Ovary (tissue), 9 donors: ENCODE results near the gene ABCC3. TPM values are rescaled to one million over a fixed set of nuclear protein-coding genes. Genes with fewer than 3 reads are reported as not detected.

ENCODE experiments used
- DNase-seq, 5 donors: peaks; one replicate each; pipeline ENCODE4 v3.0.0-alpha.2; 2019 to 2020
- H3K27ac ChIP-seq, 2 donors: fragments of 200-600 bp; one replicate each; pipeline versions ENCODE4 v1.5.1 to v1.8.0; 2019 to 2022
- H3K27me3 ChIP-seq: fragments of 200-600 bp; one replicate; pipeline ENCODE4 v1.8.0; 2022
- H3K36me3 ChIP-seq: fragments of 200-600 bp; sonication (generic); one replicate; pipeline ENCODE4 v1.5.1; 2019
- H3K4me1 ChIP-seq: one replicate; pipeline ENCODE4 v1.8.1; 2013; ENCODE audit warnings: mild to moderate bottlenecking, moderate library complexity; ENCODE audit not compliant: insufficient read depth
- H3K4me3 ChIP-seq: fragments of 200-600 bp; sonication (generic); one replicate; pipeline ENCODE4 v1.5.1; 2017
- H3K9me3 ChIP-seq, 2 donors: fragments of 200-600 bp in 1 of 2; sonication (generic) in 1 of 2; one replicate each; pipeline versions ENCODE4 v1.5.1 to v1.8.1; 2013 to 2019; ENCODE audit warnings: mild to moderate bottlenecking in 1 of 2, moderate library complexity in 1 of 2
- EP300 ChIP-seq: sonication (generic); formaldehyde crosslinking; IDR thresholded peaks from one replicate; pipeline ENCODE4 v1.6.1; 2017; ENCODE audit warnings: antibody characterized with exemption
- POLR2A ChIP-seq: fragments of 450-650 bp; IDR thresholded peaks from one replicate; pipeline ENCODE4 v1.6.1; 2017; ENCODE audit warnings: antibody characterized with exemption, mild to moderate bottlenecking, moderate library complexity
- WGBS, 3 donors: extraction: QIAGEN DNeasy Blood & Tissue Kit in 1 of 3; methylation state at CpG; one replicate each; pipeline versions ENCODE4 v1.1.5 to v1.1.7; 2013 to 2017; 5-methylcytosine and 5-hydroxymethylcytosine counted together
- intact Hi-C, 4 donors: fragments of 100-400 bp; cut with DNase I; formaldehyde crosslinking; loops; one replicate each; pipeline versions ENCODE4 v1.11.0 to v1.15.1; 2022 to 2023
- polyA plus RNA-seq, 2 donors: library from polyadenylated mRNA; stranded (reverse); fragments of 200-250 nt in 1 of 2; fragments of 350-450 nt in 1 of 2; fragmentation: Illumina TruSeq in 1 of 2; extraction: RNeasy Lipid Tissue Mini Kit (QIAGEN cat#74804) in 1 of 2; gene quantifications; one replicate each; pipeline ENCODE4 v1.2.3, GENCODE V29; 2013 to 2014
- small RNA-seq: library from RNA; depleted of rRNA; stranded (forward); fragments of <200 nt; gene quantifications from one replicate; pipeline ENCODE3, GENCODE V24; 2016
- total RNA-seq, 7 donors: library from RNA; depleted of rRNA in 2 of 7; stranded (reverse); fragments of >200 nt in 2 of 7; fragmentation: NEBNext Ultra II Directional in 3 of 7; extraction: Animal tissue kit (Norgen Biotek cat#: 25700) in 3 of 7; gene quantifications; one replicate each; pipeline versions ENCODE4 v1.1.0 to v1.2.4, GENCODE V29; 2016 to 2023
- TF ChIP-seq, protein P1 (sequence below), 3 donors: fragments of 450-650 bp in 2 of 3; fragments of 200-600 bp in 1 of 3; IDR thresholded peaks; one replicate each; pipeline versions ENCODE4 v1.5.1 to v1.8.0; 2016 to 2022; ENCODE audit warnings: antibody characterized with exemption in 3 of 3, mild to moderate bottlenecking in 1 of 3
- donor health status: DM: no; HTN: no; CAD: no; lungs with moderate emphysema.
- donor health status: DM: no; HTN: no; CAD: no.
- donor health status: Bipolar disorder and iron deficiency.
- donor health status: DM: yes; HTN: yes; CAD: no.
- donor health status: DM: no; HTN: no; CAD: no.
- donor health status: DM: yes; HTN: yes; CAD: no.

The ABCC3 gene
- total and polyA plus RNA-seq, 9 donors: 1.4 to 14.2 (median 5.2) TPM

DNA sequence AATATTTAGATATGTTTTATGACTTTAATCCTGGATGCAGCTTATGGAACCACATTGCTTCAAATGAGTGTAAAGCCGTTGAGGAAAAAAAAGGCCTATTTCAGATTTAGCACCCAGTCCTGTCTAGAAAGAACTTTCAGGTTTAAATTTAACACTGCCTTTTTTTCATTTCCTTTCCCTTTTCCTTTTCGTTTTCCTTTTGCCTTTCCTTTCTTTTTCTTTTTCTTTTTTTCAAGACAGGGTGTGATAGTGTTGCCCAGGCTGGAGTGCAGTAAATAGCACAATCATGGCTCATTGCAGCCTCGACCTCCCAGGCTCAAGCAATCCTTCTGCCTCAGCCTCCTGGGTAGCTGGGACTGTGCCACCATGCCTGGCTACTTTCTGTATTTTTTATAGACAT, 100.6 kb downstream of the ABCC3 start:
- no peak for DNase-seq
- Histone ChIP-seq H3K4me1 (peaks cover 6% of the 10 kb centered on the region), H3K36me3 (no peaks in the 10 kb centered on the region), H3K9me3 (no peaks in the 10 kb centered on the region), H3K4me3 (no peak overlapping the region), H3K27me3 (no peaks in the 10 kb centered on the region), H3K27ac (no peak overlapping the region)
- TF ChIP-seq POLR2A: no peak
- TF ChIP-seq, protein P1, sequence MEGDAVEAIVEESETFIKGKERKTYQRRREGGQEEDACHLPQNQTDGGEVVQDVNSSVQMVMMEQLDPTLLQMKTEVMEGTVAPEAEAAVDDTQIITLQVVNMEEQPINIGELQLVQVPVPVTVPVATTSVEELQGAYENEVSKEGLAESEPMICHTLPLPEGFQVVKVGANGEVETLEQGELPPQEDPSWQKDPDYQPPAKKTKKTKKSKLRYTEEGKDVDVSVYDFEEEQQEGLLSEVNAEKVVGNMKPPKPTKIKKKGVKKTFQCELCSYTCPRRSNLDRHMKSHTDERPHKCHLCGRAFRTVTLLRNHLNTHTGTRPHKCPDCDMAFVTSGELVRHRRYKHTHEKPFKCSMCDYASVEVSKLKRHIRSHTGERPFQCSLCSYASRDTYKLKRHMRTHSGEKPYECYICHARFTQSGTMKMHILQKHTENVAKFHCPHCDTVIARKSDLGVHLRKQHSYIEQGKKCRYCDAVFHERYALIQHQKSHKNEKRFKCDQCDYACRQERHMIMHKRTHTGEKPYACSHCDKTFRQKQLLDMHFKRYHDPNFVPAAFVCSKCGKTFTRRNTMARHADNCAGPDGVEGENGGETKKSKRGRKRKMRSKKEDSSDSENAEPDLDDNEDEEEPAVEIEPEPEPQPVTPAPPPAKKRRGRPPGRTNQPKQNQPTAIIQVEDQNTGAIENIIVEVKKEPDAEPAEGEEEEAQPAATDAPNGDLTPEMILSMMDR (IDR thresholded peaks at IDR 0.05): no peak
- no peak for TF ChIP-seq EP300
- intact Hi-C loops: no loop called here
- 70 to 78% (median 72%) methylated on average over 3 of the region's 3 CpGs for WGBS, 3 donors

DNA sequence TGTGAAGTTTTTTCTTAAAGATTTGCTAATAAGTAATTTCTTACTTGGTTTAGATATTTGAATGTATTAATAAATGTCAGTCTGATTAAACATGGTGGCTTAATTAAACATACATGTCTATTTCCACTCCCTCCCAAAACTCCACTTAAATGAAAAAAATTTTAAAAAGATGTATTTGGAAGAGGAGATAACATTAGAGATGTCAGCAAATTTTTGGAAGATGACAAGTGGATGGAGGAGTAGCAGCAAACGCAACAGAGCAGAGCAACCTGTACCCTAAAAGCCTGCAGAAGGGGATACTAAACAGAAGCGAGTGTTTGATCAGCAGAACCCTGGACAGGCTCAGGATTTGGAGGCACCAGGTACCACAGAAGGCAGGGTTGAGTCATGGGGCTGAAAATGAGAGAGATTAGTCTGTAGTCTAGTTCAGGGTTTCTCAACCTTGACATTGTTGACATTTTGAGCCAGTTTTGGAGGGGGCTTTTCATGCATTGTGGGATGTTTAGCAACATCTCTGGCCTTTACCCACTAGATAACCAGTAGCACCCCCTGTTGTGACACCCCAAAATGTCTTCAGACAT, 102.5 kb downstream of the ABCC3 start:
- DNase-seq: no peak
- 69 to 80% (median 79%) methylated on average over 2 of the region's 2 CpGs for WGBS, 3 donors
- peaks cover 2% of the 10 kb centered on the region for H3K4me1 ChIP-seq
- no peaks in the 10 kb centered on the region for H3K27me3 ChIP-seq
- no peak overlapping the region for H3K4me3 ChIP-seq
- no peak for TF ChIP-seq POLR2A
- intact Hi-C loops: no loop called here
- H3K27ac ChIP-seq: no peak overlapping the region
- no peaks in the 10 kb centered on the region for H3K9me3 ChIP-seq
- H3K36me3 ChIP-seq: no peaks in the 10 kb centered on the region

DNA sequence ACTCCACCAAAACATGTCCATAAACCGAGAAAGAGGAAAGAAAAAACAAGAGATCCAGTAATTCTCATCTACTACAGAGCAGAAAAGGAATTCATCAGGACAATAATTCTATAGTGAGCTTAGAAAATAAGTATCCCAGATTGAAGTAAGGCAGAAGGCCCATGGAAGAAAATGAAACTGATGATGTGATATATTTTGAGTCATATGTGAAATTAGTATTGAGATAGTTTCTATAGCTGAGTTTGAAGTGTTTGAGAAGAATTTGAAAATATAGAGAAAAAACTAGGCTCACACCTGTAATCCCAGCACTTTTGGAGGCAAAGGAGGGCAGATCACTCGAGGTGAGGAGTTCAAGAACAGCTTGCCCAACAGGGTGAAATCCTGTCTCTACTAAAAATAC, 104.4 kb downstream of the ABCC3 start:
- WGBS, 3 donors: 1 to 82% (median 46%) methylated on average over 2 of the region's 2 CpGs
- Histone ChIP-seq H3K4me3 (no peak overlapping the region), H3K36me3 (no peaks in the 10 kb centered on the region), H3K4me1 (no peaks in the 10 kb centered on the region), H3K27ac (no peak overlapping the region), H3K9me3 (no peaks in the 10 kb centered on the region), H3K27me3 (no peaks in the 10 kb centered on the region)
- no peak for TF ChIP-seq POLR2A
- TF ChIP-seq, protein P1 (IDR thresholded peaks at IDR 0.05): no peak
- no peak for TF ChIP-seq EP300
- no peak for DNase-seq
- intact Hi-C loops: loop anchor here in 1 of 4 donors (2.0 kb wide), 1 partner anchor 38 kb away; no protein-coding TSS in a partner anchor

Small RNA genes within 50 kb of the gene (small RNA-seq; reads per million reads assigned to genes)
- gene RF00019: not detected

Other genes starting within 250 kb of the ABCC3 start
- gene LRRC59, start 237.4 kb upstream of the ABCC3 start, total RNA-seq: 10 to 100 TPM; 18.4 to 64.5 (median 41.0) TPM
- 10 to 100 TPM; 22.5 to 71.4 TPM for gene LRRC59, start 237.4 kb upstream of the ABCC3 start, polyA plus RNA-seq
- 10 to 100 TPM; 26.7 to 86.0 (median 49.5) TPM for gene ACSF2, start 208.7 kb upstream of the ABCC3 start, total RNA-seq
- gene ACSF2, start 208.7 kb upstream of the ABCC3 start, polyA plus RNA-seq: 10 to 100 TPM; 39.1 to 49.5 TPM
- gene CHAD, start 166.0 kb upstream of the ABCC3 start, total RNA-seq: under 1 TPM in 6 of 7 donors, not detected in 1; 0.18 to 0.92 (median 0.46) TPM
- 1 to 10 TPM in 1 of 2 donors, under 1 TPM in 1; 0.29 to 2.5 TPM for gene CHAD, start 166.0 kb upstream of the ABCC3 start, polyA plus RNA-seq
- gene RSAD1, start 156.0 kb upstream of the ABCC3 start, total RNA-seq: 10 to 100 TPM; 21.2 to 48.0 (median 40.5) TPM
- 10 to 100 TPM; 24.2 to 26.2 TPM for gene RSAD1, start 156.0 kb upstream of the ABCC3 start, polyA plus RNA-seq
- 1 to 10 TPM; 2.5 to 8.1 (median 4.5) TPM for gene MYCBPAP, start 126.4 kb upstream of the ABCC3 start, total RNA-seq
- 1 to 10 TPM; 3.2 to 9.7 TPM for gene MYCBPAP, start 126.4 kb upstream of the ABCC3 start, polyA plus RNA-seq
- gene EPN3, start 102.1 kb upstream of the ABCC3 start, total RNA-seq: 10 to 100 TPM in 6 of 7 donors, 1 to 10 TPM in 1; 8.8 to 33.4 (median 22.4) TPM
- 1 to 10 TPM; 6.2 to 7.3 TPM for gene EPN3, start 102.1 kb upstream of the ABCC3 start, polyA plus RNA-seq
- 10 to 100 TPM; 53.7 to 81.2 (median 62.6) TPM for gene SPATA20, start 87.7 kb upstream of the ABCC3 start, total RNA-seq
- gene SPATA20, start 87.7 kb upstream of the ABCC3 start, polyA plus RNA-seq: 10 to 100 TPM; 43.5 to 55.4 TPM
- gene CACNA1G, start 74.2 kb upstream of the ABCC3 start, total RNA-seq: 10 to 100 TPM in 3 of 7 donors, 1 to 10 TPM in 4; 1.9 to 39.1 (median 6.5) TPM
- 1 to 10 TPM; 1.0 to 1.2 TPM for gene CACNA1G, start 74.2 kb upstream of the ABCC3 start, polyA plus RNA-seq
- 10 to 100 TPM; 19.4 to 52.6 (median 42.1) TPM for gene ANKRD40, start 73.0 kb downstream of the ABCC3 start, total RNA-seq
- 10 to 100 TPM; 17.0 to 41.7 TPM for gene ANKRD40, start 73.0 kb downstream of the ABCC3 start, polyA plus RNA-seq
- gene LUC7L3, start 84.7 kb downstream of the ABCC3 start, total RNA-seq: 100 to 1,000 TPM; 103 to 172 (median 139) TPM
- gene LUC7L3, start 84.7 kb downstream of the ABCC3 start, polyA plus RNA-seq: 100 to 1,000 TPM in 1 of 2 donors, 10 to 100 TPM in 1; 96.5 to 148 TPM
- gene ANKRD40CL, start 132.6 kb downstream of the ABCC3 start, total RNA-seq: not detected
- not detected for gene ANKRD40CL, start 132.6 kb downstream of the ABCC3 start, polyA plus RNA-seq
- gene WFIKKN2, start 200.7 kb downstream of the ABCC3 start, total RNA-seq: 100 to 1,000 TPM in 4 of 7 donors, 10 to 100 TPM in 3; 29.8 to 178 (median 107) TPM
- gene WFIKKN2, start 200.7 kb downstream of the ABCC3 start, polyA plus RNA-seq: 10 to 100 TPM; 20.9 to 71.5 TPM
- 100 to 1,000 TPM in 1 of 7 donors, 10 to 100 TPM in 6; 28.6 to 150 (median 79.2) TPM for gene TOB1, start 231.5 kb downstream of the ABCC3 start, total RNA-seq
- 10 to 100 TPM; 19.6 to 49.3 TPM for gene TOB1, start 231.5 kb downstream of the ABCC3 start, polyA plus RNA-seq